ENCODE results near the gene CR1L. TPM values are rescaled to one million over a fixed set of nuclear protein-coding genes. Genes with fewer than 3 reads are reported as not detected.
"Not testable (repeated sequence)": the region's sequence is repeated elsewhere in the genome, so short reads cannot be mapped to it uniquely, and the experiment has no call there.

CR1L gene
- total RNA-seq, 1 donor: not detected

DNA sequence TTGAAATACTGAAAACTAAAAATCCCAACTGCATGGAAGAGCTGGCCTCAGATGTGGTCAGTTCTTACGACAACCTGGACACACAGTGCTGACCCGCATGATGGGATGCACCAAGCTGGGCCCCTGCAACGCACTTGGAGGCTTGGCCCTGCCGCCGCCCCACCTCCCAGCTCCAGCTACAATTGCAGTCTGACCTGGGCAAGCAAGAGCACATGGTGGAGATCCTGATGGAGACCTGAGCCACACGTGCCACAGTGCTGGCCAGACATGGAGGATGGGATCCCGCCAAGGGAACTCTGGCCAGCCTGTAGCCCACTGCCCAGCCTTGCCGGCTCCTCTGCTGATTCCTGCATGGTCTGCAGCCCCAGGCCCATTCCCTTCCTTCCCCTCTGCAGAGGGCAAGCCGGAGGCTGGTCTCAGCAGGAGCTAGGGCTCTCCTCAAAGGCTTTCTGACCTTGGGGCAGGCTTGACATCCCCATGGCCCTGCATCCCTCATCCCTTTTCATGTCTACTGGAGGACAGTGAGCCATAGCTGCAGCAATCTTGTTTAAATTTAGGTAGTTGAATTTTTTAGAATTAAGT lies 14.1 kb downstream of the CR1L start:
- Histone ChIP-seq H3K4me1 (ENCODE audit: insufficient read depth, low read length) (no peaks in the 10 kb centered on the region), H3K79me2 (ENCODE audit: insufficient read depth, low read length) (no peaks in the 10 kb centered on the region), H4K20me1 (ENCODE audit: insufficient read depth, low read length) (no peaks in the 10 kb centered on the region), H3K36me3 (ENCODE audit: insufficient read depth, low read length) (no peaks in the 10 kb centered on the region), H3K4me2 (ENCODE audit: insufficient read depth, low read length) (no peak overlapping the region), H3K9me3 (ENCODE audit: low read depth, low read length) (no peaks in the 10 kb centered on the region), H2AFZ (ENCODE audit: low read length) (no peak overlapping the region), H3K27me3 (ENCODE audit: insufficient read depth, low read length) (no peaks in the 10 kb centered on the region), H3K27ac (ENCODE audit: low read depth, low read length) (no peak overlapping the region), H3K4me3 (ENCODE audit: insufficient read depth, low read length) (no peak overlapping the region)
- no peak for DNase-seq (ENCODE audit: insufficient read length, low spot score, missing footprints)
- TF ChIP-seq, protein P1, sequence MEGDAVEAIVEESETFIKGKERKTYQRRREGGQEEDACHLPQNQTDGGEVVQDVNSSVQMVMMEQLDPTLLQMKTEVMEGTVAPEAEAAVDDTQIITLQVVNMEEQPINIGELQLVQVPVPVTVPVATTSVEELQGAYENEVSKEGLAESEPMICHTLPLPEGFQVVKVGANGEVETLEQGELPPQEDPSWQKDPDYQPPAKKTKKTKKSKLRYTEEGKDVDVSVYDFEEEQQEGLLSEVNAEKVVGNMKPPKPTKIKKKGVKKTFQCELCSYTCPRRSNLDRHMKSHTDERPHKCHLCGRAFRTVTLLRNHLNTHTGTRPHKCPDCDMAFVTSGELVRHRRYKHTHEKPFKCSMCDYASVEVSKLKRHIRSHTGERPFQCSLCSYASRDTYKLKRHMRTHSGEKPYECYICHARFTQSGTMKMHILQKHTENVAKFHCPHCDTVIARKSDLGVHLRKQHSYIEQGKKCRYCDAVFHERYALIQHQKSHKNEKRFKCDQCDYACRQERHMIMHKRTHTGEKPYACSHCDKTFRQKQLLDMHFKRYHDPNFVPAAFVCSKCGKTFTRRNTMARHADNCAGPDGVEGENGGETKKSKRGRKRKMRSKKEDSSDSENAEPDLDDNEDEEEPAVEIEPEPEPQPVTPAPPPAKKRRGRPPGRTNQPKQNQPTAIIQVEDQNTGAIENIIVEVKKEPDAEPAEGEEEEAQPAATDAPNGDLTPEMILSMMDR (IDR thresholded peaks at IDR 0.05; ENCODE audit: extremely low read depth, low read depth, low read length): no peak

DNA sequence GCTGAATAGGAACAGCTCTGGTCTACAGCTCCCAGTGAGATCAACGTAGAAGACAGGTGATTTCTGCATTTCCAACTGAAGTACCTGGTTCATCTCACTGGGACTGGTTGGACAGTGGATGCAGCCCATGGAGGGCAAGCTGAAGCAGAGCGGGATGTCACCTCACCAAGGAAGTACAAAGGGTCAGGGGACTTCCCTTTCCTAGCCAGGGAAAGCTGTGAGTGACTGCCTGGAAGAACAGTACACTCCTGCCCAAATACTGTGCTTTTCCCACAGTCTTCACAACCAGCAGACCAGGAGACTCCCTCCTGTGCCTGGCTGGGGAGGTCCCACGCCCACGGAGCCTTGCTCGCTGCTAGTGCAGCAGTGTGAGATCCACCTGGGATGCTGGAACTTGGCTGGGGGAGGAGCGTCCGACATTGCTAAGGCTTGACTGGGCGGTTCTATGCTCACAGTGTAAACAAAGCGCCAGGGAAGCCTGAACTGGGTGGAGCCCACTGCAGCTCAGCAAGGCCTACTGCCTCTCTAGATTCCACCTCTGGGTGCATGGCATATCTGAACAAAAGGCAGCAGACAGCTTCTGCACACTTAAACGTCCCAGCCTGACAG lies 14.7 kb downstream of the CR1L start:
- Histone ChIP-seq H3K79me2 (ENCODE audit: insufficient read depth, low read length) (no peaks in the 10 kb centered on the region), H3K4me2 (ENCODE audit: insufficient read depth, low read length) (no peak overlapping the region), H4K20me1 (ENCODE audit: insufficient read depth, low read length) (no peaks in the 10 kb centered on the region), H3K27ac (ENCODE audit: low read depth, low read length) (no peak overlapping the region), H3K9me3 (ENCODE audit: low read depth, low read length) (no peaks in the 10 kb centered on the region), H2AFZ (ENCODE audit: low read length) (no peak overlapping the region), H3K36me3 (ENCODE audit: insufficient read depth, low read length) (no peaks in the 10 kb centered on the region), H3K27me3 (ENCODE audit: insufficient read depth, low read length) (no peaks in the 10 kb centered on the region), H3K4me1 (ENCODE audit: insufficient read depth, low read length) (no peaks in the 10 kb centered on the region), H3K4me3 (ENCODE audit: insufficient read depth, low read length) (no peak overlapping the region)
- DNase-seq (ENCODE audit: insufficient read length, low spot score, missing footprints): no peak
- TF ChIP-seq, protein P1 (IDR thresholded peaks at IDR 0.05; ENCODE audit: extremely low read depth, low read depth, low read length): no peak

DNA sequence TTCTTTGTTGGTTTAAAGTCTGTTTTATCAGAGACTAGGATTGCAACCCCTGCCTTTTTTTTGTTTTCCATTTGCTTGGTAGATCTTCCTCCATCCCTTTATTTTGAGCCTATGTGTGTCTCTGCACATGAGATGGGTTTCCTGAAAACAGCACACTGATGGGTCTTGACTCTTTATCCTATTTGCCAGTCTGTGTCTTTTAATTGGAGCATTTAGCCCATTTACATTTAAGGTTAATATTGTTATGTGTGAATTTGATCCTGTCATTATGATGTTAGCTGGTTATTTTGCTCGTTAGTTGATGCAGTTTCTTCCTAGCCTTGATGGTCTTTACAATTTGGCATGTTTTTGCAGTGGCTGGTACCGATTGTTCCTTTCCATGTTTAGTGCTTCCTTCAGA lies 16.5 kb downstream of the CR1L start:
- H3K9me3 ChIP-seq (ENCODE audit: low read depth, low read length); H3K4me3 ChIP-seq (ENCODE audit: insufficient read depth, low read length); H4K20me1 ChIP-seq (ENCODE audit: insufficient read depth, low read length); H3K27me3 ChIP-seq (ENCODE audit: insufficient read depth, low read length); H3K4me1 ChIP-seq (ENCODE audit: insufficient read depth, low read length); H3K79me2 ChIP-seq (ENCODE audit: insufficient read depth, low read length); H3K4me2 ChIP-seq (ENCODE audit: insufficient read depth, low read length); H2AFZ ChIP-seq (ENCODE audit: low read length); DNase-seq (ENCODE audit: insufficient read length, low spot score, missing footprints); H3K36me3 ChIP-seq (ENCODE audit: insufficient read depth, low read length); H3K27ac ChIP-seq (ENCODE audit: low read depth, low read length): not testable (repeated sequence)

DNA sequence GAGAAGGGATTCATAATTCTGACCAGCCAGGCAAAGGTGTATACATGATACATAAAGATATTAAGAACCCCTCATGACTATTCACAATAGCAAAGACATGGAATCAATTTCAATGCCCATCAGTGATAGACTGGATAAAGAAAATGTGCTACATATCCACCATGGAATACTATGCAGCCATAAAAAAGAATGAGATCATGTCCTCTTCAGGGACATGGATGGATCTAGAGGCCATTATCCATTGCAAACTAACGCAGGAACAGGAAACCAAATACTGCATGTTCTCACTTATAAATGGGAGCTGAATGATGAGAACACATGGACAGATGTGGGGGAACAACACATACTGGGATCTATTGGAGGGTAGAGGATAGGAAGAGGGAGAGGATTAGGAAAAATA lies 21.4 kb downstream of the CR1L start:
- Histone ChIP-seq H3K4me1 (ENCODE audit: insufficient read depth, low read length) (no peaks in the 10 kb centered on the region), H3K27ac (ENCODE audit: low read depth, low read length) (no peak overlapping the region), H3K79me2 (ENCODE audit: insufficient read depth, low read length) (no peaks in the 10 kb centered on the region), H3K4me3 (ENCODE audit: insufficient read depth, low read length) (no peak overlapping the region), H3K4me2 (ENCODE audit: insufficient read depth, low read length) (no peak overlapping the region), H3K27me3 (ENCODE audit: insufficient read depth, low read length) (peaks cover 34% of the 10 kb centered on the region), H2AFZ (ENCODE audit: low read length) (no peak overlapping the region), H4K20me1 (ENCODE audit: insufficient read depth, low read length) (no peaks in the 10 kb centered on the region), H3K9me3 (ENCODE audit: low read depth, low read length) (no peaks in the 10 kb centered on the region), H3K36me3 (ENCODE audit: insufficient read depth, low read length) (no peaks in the 10 kb centered on the region)
- no peak for DNase-seq (ENCODE audit: insufficient read length, low spot score, missing footprints)
- TF ChIP-seq, protein P1 (IDR thresholded peaks at IDR 0.05; ENCODE audit: extremely low read depth, low read depth, low read length): no peak

All from osteoblast (primary cell).